ENCODE results near the gene XKR7.
A peak's percentile ranks its signal among the peaks of the same experiment; 100 is the strongest.
"Not testable (repeated sequence)": the region's sequence is repeated elsewhere in the genome, so short reads cannot be mapped to it uniquely, and the experiment has no call there.

Gene XKR7

DNA sequence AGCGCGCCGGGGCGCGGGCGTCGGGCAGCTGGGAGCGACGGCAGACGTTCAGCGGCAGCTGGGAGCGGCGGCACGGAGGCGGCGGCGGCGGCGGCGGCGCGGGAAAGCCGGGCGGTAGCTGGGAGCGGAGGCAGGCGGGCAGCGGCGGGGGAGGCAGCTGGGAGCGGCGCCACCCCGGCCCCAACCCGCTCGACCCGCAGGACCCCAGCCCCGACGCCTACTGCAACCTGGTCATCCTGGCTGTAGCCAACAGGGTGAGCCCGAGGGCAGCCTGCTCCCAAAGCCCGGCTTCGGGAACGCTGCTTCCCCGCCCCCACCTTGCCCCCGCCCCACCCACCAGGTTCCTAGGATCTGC lies 51.2 kb downstream of the XKR7 start:
- DNase-seq, result no peak

DNA sequence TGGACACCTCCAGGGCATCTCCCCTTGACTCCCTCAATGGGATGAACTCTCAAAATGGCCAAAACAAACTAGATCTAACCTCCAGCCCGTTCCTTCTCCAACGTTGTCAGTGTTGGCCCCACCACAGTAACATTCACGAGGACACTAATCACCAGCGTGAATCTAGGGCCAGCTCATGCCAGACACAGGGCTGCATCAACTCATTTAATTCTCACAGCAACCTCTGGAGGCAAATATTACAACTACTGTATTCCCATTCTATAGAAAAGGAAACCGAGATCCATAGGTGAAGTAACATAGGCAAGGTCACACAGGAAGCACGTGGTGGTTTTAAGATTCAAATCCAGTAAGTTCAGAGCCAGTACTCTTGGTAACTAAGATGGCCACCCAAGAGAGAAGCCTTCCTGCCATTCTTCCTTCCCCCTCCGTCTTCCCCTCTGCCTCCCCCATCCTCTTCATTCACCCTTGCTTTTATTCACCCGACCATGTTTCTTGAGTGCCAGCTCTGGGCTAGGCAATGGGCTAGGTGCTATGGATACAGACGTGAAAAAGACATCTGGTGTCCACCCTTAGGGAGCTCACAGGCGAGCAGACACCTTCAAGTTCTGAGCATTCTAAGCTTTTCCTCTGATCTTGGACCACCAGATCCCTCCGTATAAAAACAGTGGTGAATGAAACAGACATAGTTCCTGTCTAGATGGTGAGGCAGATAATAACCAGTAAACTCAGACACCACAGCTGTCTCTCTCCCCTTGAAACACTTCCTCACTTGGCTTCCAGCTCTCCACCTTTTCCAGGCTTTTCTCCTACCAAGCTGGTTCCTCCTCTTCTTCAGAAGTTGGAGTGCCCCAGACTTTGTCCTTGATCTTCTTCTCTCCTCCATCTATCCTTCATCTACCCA lies 51.9 kb downstream of the XKR7 start:
- no peak for DNase-seq

DNA sequence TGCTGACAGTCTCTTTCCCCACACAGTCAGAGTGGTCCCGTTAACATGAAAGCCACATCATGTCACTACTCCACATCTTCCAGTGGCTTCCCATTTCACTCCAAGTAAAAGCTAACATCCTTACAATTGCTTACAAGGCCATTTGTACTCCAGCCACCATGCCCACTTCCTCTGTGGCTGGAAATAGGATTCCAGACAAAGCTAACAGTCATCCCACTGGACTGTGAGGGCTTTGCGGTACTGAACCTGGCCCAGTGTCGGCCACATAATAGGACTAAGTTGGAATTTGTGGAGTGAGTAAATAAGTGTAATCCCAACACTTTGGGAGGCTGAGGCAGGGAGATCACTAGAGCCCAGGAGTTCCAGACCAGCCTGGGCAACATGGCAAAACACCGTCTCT lies 53.1 kb downstream of the XKR7 start:
- no peak for DNase-seq

DNA sequence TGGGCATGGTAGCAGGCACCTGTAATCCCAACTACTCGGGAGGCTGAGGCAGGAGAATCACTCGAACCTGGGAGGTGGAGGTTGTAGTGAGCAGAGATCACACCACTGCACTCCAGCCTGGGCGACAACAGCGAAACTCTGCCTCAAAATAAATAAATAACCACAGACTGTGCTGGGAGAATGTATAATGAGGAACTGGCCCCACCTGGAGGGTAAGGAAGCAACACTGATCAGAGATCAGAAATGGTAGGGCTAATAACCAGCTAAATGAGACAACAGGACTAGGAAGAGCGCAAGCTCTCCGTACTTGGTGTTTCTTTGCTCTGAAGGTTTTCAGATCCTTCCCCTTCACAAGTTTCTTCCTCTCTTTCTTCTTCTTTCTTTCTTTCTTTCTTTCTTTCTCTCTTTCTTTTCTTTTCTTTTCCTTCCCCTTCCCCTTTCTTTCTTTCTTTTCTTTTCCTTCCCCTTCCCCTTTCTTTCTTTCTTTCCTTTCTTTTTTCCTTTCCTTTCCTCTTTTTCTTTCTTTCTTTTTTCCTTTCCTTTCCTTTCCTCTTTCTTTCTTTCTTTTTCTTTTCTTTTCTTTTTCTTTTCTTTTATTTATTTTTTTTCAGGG lies 56.8 kb downstream of the XKR7 start:
- no peak for DNase-seq

DNA sequence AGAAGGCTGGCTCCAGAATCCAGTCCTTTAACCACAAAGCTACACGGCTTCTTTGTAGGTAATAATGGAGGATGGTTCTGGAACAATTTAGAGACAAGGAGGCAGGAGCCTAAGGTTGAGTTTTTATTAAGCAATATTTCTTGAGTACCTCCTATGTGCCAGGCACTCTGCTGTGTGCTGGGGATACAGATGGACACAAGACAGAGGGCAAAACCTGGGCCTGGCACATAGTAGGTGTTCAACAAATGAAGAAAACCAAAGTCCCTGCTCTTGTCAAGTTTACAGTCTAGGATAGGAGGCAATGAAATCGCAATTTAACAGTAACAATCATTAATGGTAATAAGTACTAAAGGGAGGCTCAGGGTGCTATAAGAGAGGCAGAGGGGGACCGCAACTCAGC lies 59.7 kb downstream of the XKR7 start:
- DNase-seq, result no peak

DNA sequence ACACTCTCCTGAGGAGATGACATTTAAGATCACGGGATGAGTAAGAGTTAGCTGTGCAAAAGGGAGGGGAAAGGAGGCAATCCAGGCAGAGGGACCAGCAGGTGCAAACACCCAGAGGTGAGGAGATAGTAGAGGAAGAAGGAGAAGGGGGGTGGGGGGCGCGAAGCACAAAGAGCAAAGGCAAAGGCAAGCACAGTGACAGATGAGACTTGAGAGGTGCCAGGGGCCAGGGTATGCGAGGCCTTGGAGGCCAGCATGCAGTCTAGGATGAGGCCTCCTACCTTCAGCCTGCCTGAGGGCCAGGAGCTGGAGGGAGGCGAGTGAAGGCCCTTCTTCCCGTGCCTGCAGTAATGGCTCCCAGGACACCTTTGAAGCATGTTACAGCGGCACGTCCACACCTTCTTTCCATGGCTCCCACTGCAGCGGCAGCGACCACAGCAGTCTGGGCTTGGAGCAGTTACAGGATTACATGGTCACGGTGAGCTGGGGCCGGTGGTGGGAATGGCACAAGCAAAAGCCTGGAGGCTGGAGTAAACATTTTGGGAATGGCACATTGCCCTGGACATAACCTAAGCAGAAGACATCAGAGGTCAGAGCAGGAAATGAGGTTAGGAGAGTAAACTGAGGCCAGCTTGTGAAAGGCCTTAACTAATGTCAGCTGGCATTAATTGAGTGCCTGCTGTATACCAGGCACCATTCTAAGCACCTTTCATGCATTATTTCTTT lies 60.9 kb downstream of the XKR7 start:
- DNase-seq, result no peak

DNA sequence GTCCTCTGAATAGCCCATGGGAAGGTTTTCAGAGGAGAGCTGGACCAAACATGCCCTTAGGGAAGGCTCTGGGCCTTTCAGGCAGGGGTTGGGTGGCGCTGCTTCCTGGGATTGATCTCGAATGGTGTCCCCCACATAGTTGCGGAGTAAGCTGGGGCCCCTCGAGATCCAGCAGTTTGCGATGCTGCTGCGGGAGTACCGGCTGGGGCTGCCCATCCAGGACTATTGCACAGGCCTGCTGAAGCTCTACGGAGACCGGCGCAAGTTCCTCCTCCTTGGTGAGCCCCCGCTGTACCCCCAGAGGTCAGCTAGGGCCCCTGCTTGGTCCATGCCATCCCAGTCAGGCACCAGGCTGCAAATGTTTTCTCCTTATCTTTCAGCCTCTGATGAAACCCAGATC lies 61.6 kb downstream of the XKR7 start:
- no peak for DNase-seq

DNA sequence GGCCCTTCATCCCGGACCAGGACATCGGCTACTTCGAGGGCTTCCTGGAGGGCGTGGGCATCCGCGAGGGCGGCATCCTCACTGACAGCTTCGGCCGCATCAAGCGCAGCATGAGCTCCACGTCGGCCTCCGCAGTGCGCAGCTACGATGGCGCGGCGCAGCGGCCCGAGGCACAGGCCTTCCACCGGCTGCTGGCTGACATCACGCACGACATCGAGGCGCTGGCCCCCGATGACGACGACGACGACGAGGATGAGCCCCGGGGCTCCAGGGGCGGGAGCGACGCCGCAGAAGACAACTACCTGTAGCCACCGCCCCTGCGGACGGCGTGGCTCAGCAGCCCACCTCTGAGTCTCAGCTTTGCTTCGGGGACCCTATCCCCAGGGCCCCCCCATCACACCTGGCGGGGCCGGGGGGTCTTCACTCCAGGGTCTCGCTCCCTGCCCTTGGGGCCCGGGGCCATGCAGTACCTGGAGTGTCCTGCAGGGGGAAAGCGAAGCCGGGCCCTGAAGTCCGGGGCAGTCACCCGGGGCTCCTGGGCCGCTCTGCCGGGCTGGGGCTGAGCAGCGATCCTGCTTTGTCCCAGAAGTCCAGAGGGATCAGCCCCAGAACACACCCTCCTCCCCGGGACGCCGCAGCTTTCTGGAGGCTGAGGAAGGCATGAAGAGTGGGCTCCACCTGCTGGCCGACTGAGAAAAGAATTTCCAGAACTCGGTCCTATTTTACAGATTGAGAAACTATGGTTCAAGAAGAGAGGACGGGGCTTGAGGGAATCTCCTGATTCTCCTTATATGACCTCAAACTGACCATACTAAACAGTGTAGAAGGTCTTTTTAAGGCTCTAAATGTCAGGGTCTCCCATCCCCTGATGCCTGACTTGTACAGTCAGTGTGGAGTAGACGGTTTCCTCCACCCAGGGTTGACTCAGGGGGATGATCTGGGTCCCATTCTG lies 63.3 kb downstream of the XKR7 start:
- peak; percentile 13 for DNase-seq

DNA sequence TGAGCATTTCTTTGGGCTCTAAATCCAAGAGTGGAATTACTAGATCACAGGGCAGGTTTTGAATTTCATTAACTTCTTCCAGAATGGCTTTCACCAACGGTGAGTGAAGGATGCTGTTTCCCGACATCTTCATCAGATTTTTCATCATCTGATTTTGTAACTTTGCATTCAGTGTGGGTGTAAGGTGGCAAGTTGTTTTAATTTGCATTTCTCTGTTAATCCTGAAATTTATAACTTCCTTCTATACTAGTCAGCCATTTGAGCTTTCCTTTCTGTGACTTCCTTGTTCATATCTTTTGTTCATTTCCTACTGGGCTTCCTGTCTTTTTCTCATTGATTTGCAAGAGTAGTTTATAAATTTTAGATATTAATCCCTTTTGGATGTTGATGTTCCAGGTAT lies 65.4 kb downstream of the XKR7 start:
- no peak for DNase-seq

DNA sequence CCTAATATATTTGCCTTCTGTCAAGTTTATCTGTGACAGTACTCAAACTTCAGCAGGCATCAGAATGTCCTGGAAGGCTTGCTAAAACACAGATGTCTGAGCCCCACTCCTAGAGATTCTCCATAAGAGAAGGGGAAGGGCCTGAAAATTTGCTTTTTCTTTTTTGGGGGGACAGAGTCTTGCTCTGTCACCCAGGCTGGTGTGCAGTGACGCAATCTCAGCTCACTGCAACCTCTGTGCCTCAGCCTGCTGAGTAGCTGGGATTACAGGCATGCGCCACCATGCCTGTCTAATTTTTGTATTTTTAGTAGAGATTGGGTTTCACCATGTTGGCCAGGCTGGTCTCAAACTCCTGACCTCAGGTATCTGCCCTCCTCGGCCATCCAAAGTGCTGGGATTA lies 65.8 kb downstream of the XKR7 start:
- DNase-seq, result not testable (repeated sequence)

DNA sequence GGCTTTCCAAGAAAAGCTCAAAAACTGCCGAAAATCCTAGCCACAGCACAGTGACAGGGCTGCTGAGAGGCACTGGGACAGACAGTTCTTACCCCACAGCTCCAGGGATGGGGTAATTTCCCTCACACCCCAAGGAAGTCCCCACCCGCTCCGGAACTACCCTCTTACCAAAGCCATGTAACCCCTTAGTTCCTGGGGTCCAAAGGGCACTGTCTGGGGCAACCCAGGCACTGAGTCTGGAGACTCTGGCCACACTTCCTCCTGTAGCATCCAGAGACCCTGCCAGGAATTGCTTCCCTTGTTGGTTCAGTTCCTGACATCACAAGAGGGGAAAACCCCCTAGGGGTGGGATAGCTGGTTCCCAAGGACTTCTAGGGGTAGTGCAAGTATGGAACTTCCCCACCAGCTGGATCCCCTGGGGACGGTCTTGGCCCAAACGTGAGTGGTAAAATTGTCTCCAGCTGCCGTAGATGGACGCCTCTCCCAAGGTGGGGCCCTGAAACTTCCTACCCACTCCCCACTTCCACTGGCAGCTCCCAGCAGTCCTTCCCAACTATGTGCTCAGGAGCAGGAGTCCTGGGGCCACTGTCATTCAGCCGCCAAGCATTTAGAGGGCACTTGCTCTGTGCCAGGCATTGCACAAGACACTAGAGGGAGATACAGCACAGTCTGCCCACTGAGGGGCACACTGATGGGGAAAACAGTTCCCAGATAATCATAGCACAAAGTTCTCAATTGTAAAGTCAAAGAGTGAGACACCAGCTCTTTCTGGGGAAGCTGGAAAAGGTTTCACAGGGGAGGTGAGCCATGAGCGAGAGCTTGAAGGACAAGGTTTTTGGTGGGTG lies 66.9 kb downstream of the XKR7 start:
- DNase-seq, result peak; percentile 51

DNA sequence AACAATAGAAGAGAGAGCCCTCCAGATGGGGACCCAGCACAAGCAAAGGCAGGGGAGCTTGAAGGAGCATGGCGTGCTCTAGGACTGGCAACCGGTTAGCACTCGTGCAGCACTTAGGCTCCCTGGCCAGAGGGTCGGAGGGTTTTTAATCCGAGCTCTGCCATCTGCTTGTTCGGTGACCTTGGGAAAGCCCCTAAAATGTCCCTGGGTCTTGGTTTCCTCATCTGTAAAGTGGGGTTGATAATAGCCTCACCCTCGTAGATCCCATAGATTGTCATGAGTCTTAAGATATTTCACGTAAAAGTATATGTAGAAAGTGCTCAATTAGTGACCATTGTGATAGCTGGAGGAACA lies 67.5 kb downstream of the XKR7 start:
- no peak for DNase-seq

DNA sequence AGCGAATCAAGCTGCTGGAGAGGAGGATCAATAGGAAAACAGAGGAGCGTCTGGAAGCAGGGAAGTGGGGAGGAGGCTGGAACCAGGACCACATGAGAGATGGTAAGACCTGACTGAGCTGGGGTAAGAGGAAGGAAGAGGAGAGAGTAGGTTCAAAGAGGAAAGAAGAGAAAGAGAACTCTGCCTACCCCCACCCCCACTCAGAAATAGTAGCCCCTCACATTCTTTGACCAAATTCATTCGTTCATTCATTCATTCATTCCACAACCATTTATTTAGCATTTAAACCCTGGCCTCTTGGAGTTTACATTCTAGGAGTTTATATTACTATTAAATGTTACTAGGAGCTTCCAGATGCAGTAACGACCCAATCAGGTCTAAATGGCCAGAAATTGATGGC lies 68.3 kb downstream of the XKR7 start:
- no peak for DNase-seq

DNA sequence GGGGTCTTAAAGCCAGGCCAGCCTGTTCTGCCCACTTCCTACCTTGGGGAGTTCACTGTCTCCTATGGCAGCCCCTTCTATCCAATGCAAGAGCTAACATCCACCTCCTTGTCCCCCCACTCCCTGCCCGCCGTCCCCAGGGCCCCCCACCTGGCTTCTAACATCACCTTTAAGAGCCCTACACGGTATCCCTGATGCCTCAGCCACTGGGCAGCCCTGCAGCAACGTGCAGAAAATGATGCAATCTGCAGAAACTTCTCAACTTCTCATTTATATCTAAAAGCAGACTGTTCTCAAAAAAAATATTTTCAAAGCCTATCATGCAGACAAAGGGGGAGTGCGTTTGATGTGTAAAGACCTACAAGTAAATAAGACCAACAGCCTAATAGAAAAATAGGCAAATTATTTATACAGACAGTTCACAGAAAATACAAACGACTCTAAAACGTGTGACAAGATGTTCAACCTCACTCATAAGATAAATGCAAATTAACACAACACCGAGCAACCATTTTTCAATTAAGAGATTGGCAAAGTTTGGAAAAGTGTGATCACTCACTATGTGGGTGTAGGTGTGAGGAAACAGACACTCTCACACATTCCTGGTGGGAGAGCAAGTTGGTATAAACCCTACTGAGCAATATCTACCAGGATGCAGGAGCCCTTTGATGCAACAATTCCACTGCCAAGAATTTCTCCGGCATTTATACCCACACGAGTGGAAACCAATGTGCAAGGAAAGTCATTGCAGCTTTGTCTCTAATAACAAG lies 69.0 kb downstream of the XKR7 start:
- no peak for DNase-seq

DNA sequence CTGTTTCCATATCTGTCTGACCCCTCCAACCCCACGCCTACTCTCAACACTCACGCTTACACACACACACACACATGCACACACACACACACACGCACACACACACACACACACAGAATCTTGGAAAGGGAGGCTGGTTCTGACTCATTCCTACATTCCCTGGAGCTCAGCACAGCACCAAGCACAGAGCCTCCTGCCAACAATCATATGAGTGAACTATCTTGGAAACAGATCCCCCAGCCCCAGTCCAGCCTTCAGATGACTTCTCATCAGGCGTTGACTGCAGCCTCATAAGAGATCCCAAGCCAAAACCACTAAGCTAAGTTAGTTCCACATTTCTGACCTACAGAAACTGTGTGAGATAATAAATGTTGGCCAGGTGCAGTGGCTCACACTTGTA lies 70.0 kb downstream of the XKR7 start:
- no peak for DNase-seq

DNA sequence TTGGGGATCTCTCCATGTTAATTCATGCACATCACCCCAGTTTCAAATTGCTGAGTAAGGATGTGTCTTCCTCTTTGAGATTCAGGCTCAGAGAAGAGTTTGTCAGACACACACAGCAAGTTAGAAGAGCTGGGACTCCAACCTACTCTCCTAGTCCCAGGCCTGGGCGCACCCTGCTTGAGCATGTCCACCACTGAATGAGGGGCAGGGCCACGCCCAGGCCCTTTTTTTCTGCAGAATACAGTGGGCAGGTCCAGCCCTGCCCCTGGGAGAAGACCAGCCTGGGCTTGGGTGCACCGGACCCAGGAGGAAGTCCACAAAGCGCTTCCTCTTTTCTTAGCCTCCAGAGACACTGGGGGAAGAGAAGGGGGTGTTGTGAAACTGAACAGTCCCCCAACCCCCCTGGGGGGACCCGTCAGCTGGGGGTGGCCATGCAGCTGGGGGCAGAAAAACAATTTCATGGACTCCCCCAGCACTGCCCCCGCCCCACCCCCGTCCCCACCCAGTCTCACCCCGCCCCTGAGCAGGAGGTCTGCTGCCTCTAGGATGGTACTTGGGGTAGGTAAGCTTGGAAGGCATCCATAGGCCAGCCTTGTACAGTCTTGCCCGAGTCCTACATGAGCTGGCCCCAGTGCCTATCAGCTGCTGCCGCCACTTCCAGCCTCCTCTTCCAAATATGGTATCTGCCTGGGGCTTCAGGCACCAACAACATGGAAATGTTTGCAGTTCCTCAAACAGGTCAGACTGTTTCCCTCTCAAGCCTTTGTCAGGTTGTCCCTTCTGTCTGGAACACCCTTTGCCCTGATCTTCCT lies 72.4 kb downstream of the XKR7 start:
- peak; percentile 78 for DNase-seq

DNA sequence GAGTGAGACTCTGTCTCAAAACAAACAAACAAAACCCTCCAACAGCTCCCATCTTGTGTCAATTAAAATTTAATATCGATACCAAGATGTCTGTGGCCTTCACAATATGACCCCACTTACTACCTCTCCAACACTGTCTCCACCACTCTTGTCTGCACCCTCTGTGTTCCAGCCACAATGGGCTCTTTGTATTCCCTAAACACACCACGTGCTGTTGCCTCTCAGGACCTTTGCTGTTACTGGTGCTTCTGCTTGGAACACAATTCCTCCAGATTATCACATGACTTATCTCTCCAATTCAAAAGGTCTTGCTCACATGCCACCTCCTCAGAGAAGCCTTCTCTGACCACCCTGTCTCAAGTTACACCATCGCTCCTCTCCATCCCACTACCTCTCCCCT lies 78.0 kb downstream of the XKR7 start:
- DNase-seq, result no peak

DNA sequence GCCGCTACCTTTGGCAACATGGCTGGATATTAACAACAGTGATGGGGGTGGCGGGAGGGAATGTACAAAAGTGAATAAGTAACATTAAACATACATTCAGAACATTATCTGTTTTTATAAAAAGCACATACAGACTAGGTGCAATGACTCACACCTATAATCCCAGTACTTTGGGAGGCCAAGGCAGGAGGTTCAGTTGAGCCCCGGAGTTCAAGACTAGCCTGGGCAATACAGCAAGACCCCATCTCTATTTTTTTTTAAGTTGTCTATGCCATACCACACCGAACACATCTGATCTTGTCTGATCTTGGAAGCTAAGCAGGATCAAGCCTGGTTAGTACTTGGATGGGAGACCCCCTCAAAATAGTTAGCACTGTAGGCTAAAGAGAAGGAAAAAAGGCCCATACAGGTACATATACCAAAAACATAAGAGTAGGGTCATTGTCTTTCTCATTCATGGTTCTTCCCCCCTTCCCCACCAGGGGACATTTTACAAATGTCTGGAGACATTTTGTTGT lies 82.4 kb downstream of the XKR7 start:
- DNase-seq, result no peak

DNA sequence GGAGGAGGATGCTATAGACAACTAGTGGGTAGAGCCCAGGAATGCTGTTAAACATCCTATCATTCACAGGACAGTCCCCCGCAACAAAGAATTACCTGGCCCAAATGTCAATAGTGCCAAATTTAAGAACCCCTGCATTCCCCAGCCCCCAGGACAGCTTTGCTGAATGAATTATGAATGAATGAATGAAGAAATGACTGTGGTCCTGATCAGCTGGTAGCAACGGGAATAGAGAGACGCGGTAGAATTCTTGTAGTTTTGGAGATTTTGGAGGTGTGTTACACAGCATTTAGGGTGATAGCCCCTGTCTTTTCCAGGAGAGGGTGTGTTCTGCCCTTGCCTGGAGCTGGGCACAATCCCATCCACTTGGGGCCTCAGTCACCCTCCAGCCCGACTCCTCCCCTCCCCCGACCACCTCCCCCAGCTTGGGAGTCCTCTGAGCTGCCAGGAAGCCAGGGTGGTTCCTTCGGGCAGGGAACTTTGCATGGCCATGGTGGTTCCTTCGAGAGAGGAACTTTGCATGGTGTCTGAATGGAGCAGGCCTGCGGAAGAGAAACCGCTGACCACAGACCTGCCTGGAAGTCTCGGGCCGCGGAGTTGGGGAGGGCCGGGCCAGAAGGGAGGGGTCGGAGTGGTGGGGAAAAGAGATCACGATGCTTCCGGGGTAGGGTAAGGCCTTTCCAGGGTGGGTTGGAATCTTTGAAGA lies 83.1 kb downstream of the XKR7 start:
- peak; percentile 90 for DNase-seq

Measured in GDM1 (cell line).